A673 (cell line): ENCODE data around the gene NEIL1. TPM values are rescaled to one million over a fixed set of nuclear protein-coding genes. Genes with fewer than 3 reads are reported as not detected.
"Not testable (repeated sequence)": the region's sequence is repeated elsewhere in the genome, so short reads cannot be mapped to it uniquely, and the experiment has no call there.

Experiments used
- BruUV-seq: library from RNA; stranded (reverse); fragments of 400-500 nt; replicated peaks from 2 replicates; lab custom pipeline; 2021; lab: Mats Ljungman, UMichigan
- CTCF ChIA-PET: fragments of 300-600 bp; sonication (Branson Sonifier 250); formaldehyde crosslinking; loops from one replicate; lab custom pipeline; 2022; ENCODE audit warnings: antibody characterized with exemption; lab: Charles Lee
- POLR2A ChIA-PET: fragments of 300-600 bp; sonication (Branson Sonifier 250); formaldehyde crosslinking; loops from one replicate; lab custom pipeline; 2022; ENCODE audit warnings: antibody characterized with exemption; ENCODE audit not compliant: low non-redundant PET; lab: Charles Lee
- DNase-seq: peaks from one replicate; pipeline ENCODE4 v3.0.0-alpha.2; 2015; ENCODE audit warnings: low spot score
- H3K27ac ChIP-seq: fragments of 200-600 bp; sonication (generic); 2 replicates; pipeline ENCODE4 v1.5.1; 2016; ENCODE audit warnings: mixed run types, low read depth, mild to moderate bottlenecking, mixed read lengths, antibody characterized with exemption, low read length; ENCODE audit not compliant: poor library complexity, severe bottlenecking
- H3K27me3 ChIP-seq: fragments of 200-600 bp; sonication (generic); replicated peaks from 2 replicates; pipeline ENCODE4 v1.6.1; 2017; ENCODE audit warnings: mixed run types, low read depth, mild to moderate bottlenecking, mixed read lengths, antibody characterized with exemption, low read length; ENCODE audit not compliant: insufficient read depth, poor library complexity
- H3K36me3 ChIP-seq: fragments of 200-600 bp; sonication (generic); 2 replicates; pipeline ENCODE4 v1.6.1; 2016; ENCODE audit warnings: mixed run types, mild to moderate bottlenecking, mixed read lengths, antibody characterized with exemption, low read length; ENCODE audit not compliant: insufficient read depth, poor library complexity, severe bottlenecking
- H3K4me1 ChIP-seq: fragments of 200-600 bp; sonication (generic); 2 replicates; pipeline ENCODE4 v1.6.1; 2017; ENCODE audit warnings: mixed run types, mild to moderate bottlenecking, mixed read lengths, antibody characterized with exemption, low read length; ENCODE audit not compliant: insufficient read depth, poor library complexity, severe bottlenecking
- H3K4me3 ChIP-seq: fragments of 200-600 bp; sonication (generic); 2 replicates; pipeline ENCODE4 v1.5.1; 2016; ENCODE audit warnings: low read depth, mixed run types, mild to moderate bottlenecking, mixed read lengths, low read length; ENCODE audit not compliant: poor library complexity, severe bottlenecking
- H3K9me3 ChIP-seq: fragments of 200-600 bp; sonication (generic); 2 replicates; pipeline ENCODE4 v1.6.1; 2016; ENCODE audit warnings: mixed run types, low read depth, mild to moderate bottlenecking, mixed read lengths, antibody characterized with exemption, low read length; ENCODE audit not compliant: poor library complexity, severe bottlenecking
- CTCF ChIP-seq: fragments of 300-800, 200-600 bp; sonication (generic); conservative IDR thresholded peaks from 2 replicates; pipeline ENCODE4 v1.5.1; 2017; ENCODE audit warnings: low read depth, mild to moderate bottlenecking, antibody characterized with exemption, low read length, moderate library complexity, mixed read lengths
- EZH2 ChIP-seq: fragments of 200-600 bp; sonication (generic); IDR thresholded peaks from 2 replicates; pipeline ENCODE4 v1.6.1; 2017; ENCODE audit warnings: borderline replicate concordance, low read depth, mild to moderate bottlenecking, mixed read lengths, antibody characterized with exemption, low read length; ENCODE audit not compliant: poor library complexity, severe bottlenecking
- intact Hi-C: fragments of 100-400 bp; cut with micrococcal nuclease; formaldehyde crosslinking; loops from one replicate; pipeline ENCODE4 v1.10.0; 2022; ENCODE audit not compliant: unreplicated experiment
- total RNA-seq: library from RNA; stranded (reverse); gene quantifications from 2 replicates; pipeline ENCODE4 v1.2.3, GENCODE V29; 2021

The NEIL1 gene
- total RNA-seq, 1 experiment from 2014 or later = 3.8 TPM

- no TSS peak for BruUV-seq
- POLR2A ChIA-PET = no interaction called here
- no peaks in the 10 kb centered on the region for H3K9me3 ChIP-seq
- no peak for DNase-seq
- no peak overlapping the region for H3K4me3 ChIP-seq
- CTCF ChIA-PET = interaction anchor here (0.7 kb wide), 1 partner anchor 124 kb away, joined by 4 read pairs; no protein-coding TSS in a partner anchor
- H3K27ac ChIP-seq = no peak overlapping the region
- no peaks in the 10 kb centered on the region for H3K36me3 ChIP-seq
- H3K4me1 ChIP-seq = no peaks in the 10 kb centered on the region
- H3K27me3 ChIP-seq = no peaks in the 10 kb centered on the region
- TF ChIP-seq CTCF (no peak), EZH2 (no peak)
- intact Hi-C loops = no loop called here
These were observed 17.3 kb upstream of the NEIL1 start for GRCh38 chr15:75329571-75329970.

GRCh38 chr15:75332093-75332492, 14.7 kb upstream of the NEIL1 start:
- H3K36me3 ChIP-seq, H3K4me3 ChIP-seq, DNase-seq, BruUV-seq, H3K27me3 ChIP-seq, intact Hi-C loops, CTCF ChIA-PET, H3K9me3 ChIP-seq, POLR2A ChIA-PET, H3K27ac ChIP-seq: not testable (repeated sequence)
- peaks cover 11% of the 10 kb centered on the region for H3K4me1 ChIP-seq

GRCh38 chr15:75333654-75334419, 13.0 kb upstream of the NEIL1 start:
- H3K4me3 ChIP-seq, H3K27me3 ChIP-seq, H3K36me3 ChIP-seq, BruUV-seq, H3K27ac ChIP-seq, POLR2A ChIA-PET, intact Hi-C loops, DNase-seq, H3K9me3 ChIP-seq: not testable (repeated sequence)
- CTCF ChIA-PET = interaction anchor here (0.5 kb wide), 1 partner anchor 312 kb away, joined by 8 read pairs; no protein-coding TSS in a partner anchor
- peaks cover 12% of the 10 kb centered on the region for H3K4me1 ChIP-seq

- BruUV-seq = TSS peak; percentile 95
- peak overlapping the region; percentile 76 for H3K27ac ChIP-seq
- H3K36me3 ChIP-seq = no peaks in the 10 kb centered on the region
- no peak for DNase-seq
- H3K4me3 ChIP-seq = peak overlapping the region; percentile 75
- TF ChIP-seq CTCF (no peak), EZH2 (no peak)
- intact Hi-C loops = no loop called here
- no peaks in the 10 kb centered on the region for H3K9me3 ChIP-seq
- peaks cover 12% of the 10 kb centered on the region for H3K4me1 ChIP-seq
- ChIA-PET POLR2A (no interaction called here), CTCF (no interaction called here)
- H3K27me3 ChIP-seq = no peaks in the 10 kb centered on the region
These were observed 11.5 kb upstream of the NEIL1 start for GRCh38 chr15:75335313-75335704.
